Ecto neural progenitor cell (in vitro differentiated cells): ENCODE measurements around the gene P2RY2.
A peak's percentile ranks its signal among the peaks of the same experiment; 100 is the strongest.
"Not testable (repeated sequence)": the region's sequence is repeated elsewhere in the genome, so short reads cannot be mapped to it uniquely, and the experiment has no call there.

ENCODE experiments used
- DNase-seq: peaks from one replicate; pipeline ENCODE4 v3.0.0-alpha.2; 2018; ENCODE audit warnings: low spot score

The P2RY2 gene

GRCh38 chr11:73188301-73188700, 29.8 kb upstream of the P2RY2 start:
- no peak for DNase-seq

- no peak for DNase-seq
Observed at GRCh38 chr11:73189315-73189714, 28.8 kb upstream of the P2RY2 start.

- DNase-seq: no peak
Observed at GRCh38 chr11:73189723-73190556, 28.1 kb upstream of the P2RY2 start.

- no peak for DNase-seq
Observed at GRCh38 chr11:73190557-73190885, 27.6 kb upstream of the P2RY2 start.

- DNase-seq: no peak
Observed at GRCh38 chr11:73191151-73191550, 26.9 kb upstream of the P2RY2 start.

GRCh38 chr11:73192272-73192671, 25.8 kb upstream of the P2RY2 start:
- DNase-seq: no peak

GRCh38 chr11:73193251-73194033, 24.6 kb upstream of the P2RY2 start:
- DNase-seq: no peak

- no peak for DNase-seq
Observed at GRCh38 chr11:73194034-73194507, 24.0 kb upstream of the P2RY2 start.

GRCh38 chr11:73194593-73194992, 23.5 kb upstream of the P2RY2 start:
- DNase-seq: no peak

- no peak for DNase-seq
Observed at GRCh38 chr11:73195191-73196007, 22.7 kb upstream of the P2RY2 start.

GRCh38 chr11:73196576-73196975, 21.5 kb upstream of the P2RY2 start:
- DNase-seq: no peak

- DNase-seq: no peak
Observed at GRCh38 chr11:73197348-73197747, 20.7 kb upstream of the P2RY2 start.

GRCh38 chr11:73197787-73198186, 20.3 kb upstream of the P2RY2 start:
- DNase-seq: not testable (repeated sequence)

GRCh38 chr11:73198677-73199076, 19.4 kb upstream of the P2RY2 start:
- no peak for DNase-seq

- no peak for DNase-seq
Observed at GRCh38 chr11:73199446-73199845, 18.6 kb upstream of the P2RY2 start.

- DNase-seq: no peak
Observed at GRCh38 chr11:73200256-73200655, 17.8 kb upstream of the P2RY2 start.

- peak; percentile 45 for DNase-seq
Observed at GRCh38 chr11:73201249-73201648, 16.8 kb upstream of the P2RY2 start.

GRCh38 chr11:73201888-73202780, 15.9 kb upstream of the P2RY2 start:
- peak; percentile 43 for DNase-seq

- no peak for DNase-seq
Observed at GRCh38 chr11:73203322-73203721, 14.8 kb upstream of the P2RY2 start.

GRCh38 chr11:73203790-73204189, 14.3 kb upstream of the P2RY2 start:
- DNase-seq: peak; percentile 38

GRCh38 chr11:73204711-73205121, 13.4 kb upstream of the P2RY2 start:
- no peak for DNase-seq
